DND-41 (cell line): ENCODE measurements around the gene ABHD15.
"Not testable (repeated sequence)": the region's sequence is repeated elsewhere in the genome, so short reads cannot be mapped to it uniquely, and the experiment has no call there.

Experiments
- ATAC-seq: fragments of 200-7000 bp; cut with Tn5 transposase; 3 replicates; pipeline ENCODE4 v1.9.1; 2021; ENCODE audit warnings: low read depth; ENCODE audit not compliant: insufficient read depth
- DNase-seq: peaks from one replicate; pipeline ENCODE4 v3.0.0-alpha.2; 2020
- H2AFZ ChIP-seq: 2 replicates; pipeline ENCODE4 v1.6.0; 2012; ENCODE audit warnings: low read depth, low read length
- H3K27ac ChIP-seq: 2 replicates; pipeline ENCODE4 v1.5.1; 2012; ENCODE audit warnings: low read length, inconsistent platforms
- H3K27me3 ChIP-seq: fragments of 200-600 bp; sonication (generic); 2 replicates; pipeline ENCODE4 v1.6.0; 2012; ENCODE audit warnings: low read length, mild to moderate bottlenecking, inconsistent platforms; ENCODE audit not compliant: insufficient read depth, poor library complexity
- H3K36me3 ChIP-seq: 2 replicates; pipeline ENCODE4 v1.5.1; 2012; ENCODE audit warnings: low read length, inconsistent platforms; ENCODE audit not compliant: insufficient read depth
- H3K4me1 ChIP-seq: 2 replicates; pipeline ENCODE4 v1.5.1; 2012; ENCODE audit warnings: mild to moderate bottlenecking, low read length; ENCODE audit not compliant: insufficient read depth
- H3K4me2 ChIP-seq: 2 replicates; pipeline ENCODE4 v1.6.0; 2012; ENCODE audit warnings: mild to moderate bottlenecking, moderate library complexity, low read length, inconsistent platforms; ENCODE audit not compliant: insufficient read depth
- H3K4me3 ChIP-seq, 2 experiments: fragments of 200-600 bp in 1 of 2; shearing (Covaris generic) in 1 of 2; 2 replicates each; pipeline ENCODE4 v1.5.1; 2012 to 2016; ENCODE audit warnings: inconsistent platforms in 2 of 2, low read length in 2 of 2, mild to moderate bottlenecking in 2 of 2, low read depth in 1 of 2, moderate library complexity in 1 of 2
- H3K79me2 ChIP-seq: 2 replicates; pipeline ENCODE4 v1.6.0; 2012; ENCODE audit warnings: low read length, inconsistent platforms; ENCODE audit not compliant: insufficient read depth
- H3K9ac ChIP-seq: 2 replicates; pipeline ENCODE4 v1.6.0; 2012; ENCODE audit warnings: low read depth, mild to moderate bottlenecking, inconsistent platforms, low read length, moderate library complexity
- H3K9me3 ChIP-seq: 2 replicates; pipeline ENCODE4 v1.5.1; 2012; ENCODE audit warnings: low read length, moderate library complexity, mild to moderate bottlenecking, inconsistent platforms; ENCODE audit not compliant: insufficient read depth, severe bottlenecking
- H4K20me1 ChIP-seq: 2 replicates; pipeline ENCODE4 v1.6.0; 2012; ENCODE audit warnings: low read length; ENCODE audit not compliant: insufficient read depth
- CTCF ChIP-seq: IDR thresholded peaks from 2 replicates; pipeline ENCODE4 v1.5.1; 2012; ENCODE audit warnings: borderline replicate concordance, low read length, moderate library complexity, mild to moderate bottlenecking; ENCODE audit not compliant: poor library complexity, severe bottlenecking; ENCODE audit errors: extremely low read depth
- EZH2 ChIP-seq: IDR thresholded peaks from 3 replicates; pipeline ENCODE4 v1.6.1; 2012; ENCODE audit warnings: borderline replicate concordance, low read depth, mild to moderate bottlenecking, moderate library complexity, low read length, inconsistent platforms; ENCODE audit not compliant: severe bottlenecking

Gene ABHD15

GRCh38 chr17:29560316-29560715 lies 6.5 kb downstream of the ABHD15 start:
- no peak for DNase-seq
- H3K9ac ChIP-seq: no peak overlapping the region
- no peak for ATAC-seq
- 0 out of 2 replicates have a peak, but pooled peaks cover 1% of the 10 kb centered on the region for H3K79me2 ChIP-seq
- no peak overlapping the region for H3K4me2 ChIP-seq
- peaks cover 6% of the 10 kb centered on the region for H4K20me1 ChIP-seq
- peaks cover 13% of the 10 kb centered on the region for H3K36me3 ChIP-seq
- no peak for TF ChIP-seq CTCF
- TF ChIP-seq EZH2: no peak
- H3K27ac ChIP-seq: no peak overlapping the region
- no peaks in the 10 kb centered on the region for H3K9me3 ChIP-seq
- no peaks in the 10 kb centered on the region for H3K27me3 ChIP-seq
- no peak overlapping the region for H2AFZ ChIP-seq
- peaks cover 10% of the 10 kb centered on the region for H3K4me1 ChIP-seq
- no peak overlapping the region for H3K4me3 ChIP-seq

- Histone ChIP-seq H4K20me1 (peaks cover 6% of the 10 kb centered on the region), H3K9me3 (no peaks in the 10 kb centered on the region), H3K4me3 (no peak overlapping the region), H3K27ac (no peak overlapping the region), H3K4me2 (no peak overlapping the region), H3K36me3 (peaks cover 13% of the 10 kb centered on the region), H3K9ac (no peak overlapping the region), H3K27me3 (no peaks in the 10 kb centered on the region), H2AFZ (no peak overlapping the region), H3K4me1 (peaks cover 5% of the 10 kb centered on the region), H3K79me2 (no peaks in the 10 kb centered on the region)
- ATAC-seq: no peak
- no peak for DNase-seq
- no peak for TF ChIP-seq CTCF
- TF ChIP-seq EZH2: no peak
These were observed 7.2 kb downstream of the ABHD15 start for GRCh38 chr17:29559640-29560039.

GRCh38 chr17:29558139-29558538 lies 8.7 kb downstream of the ABHD15 start:
- H3K27ac ChIP-seq, DNase-seq, H3K9me3 ChIP-seq, H3K4me2 ChIP-seq, H3K79me2 ChIP-seq, ATAC-seq, H3K27me3 ChIP-seq, H3K4me3 ChIP-seq, H2AFZ ChIP-seq, H4K20me1 ChIP-seq, H3K4me1 ChIP-seq, H3K9ac ChIP-seq: not testable (repeated sequence)
- peaks cover 13% of the 10 kb centered on the region for H3K36me3 ChIP-seq

GRCh38 chr17:29557739-29558116 lies 9.1 kb downstream of the ABHD15 start:
- DNase-seq: no peak
- no peak overlapping the region for H3K4me3 ChIP-seq
- H3K4me2 ChIP-seq: no peak overlapping the region
- peaks cover 3% of the 10 kb centered on the region; the same call in 1 of the 2 replicates for H4K20me1 ChIP-seq
- H3K36me3 ChIP-seq: peaks cover 9% of the 10 kb centered on the region
- ATAC-seq: no peak
- H3K9me3 ChIP-seq: no peaks in the 10 kb centered on the region
- H3K4me1 ChIP-seq: no peaks in the 10 kb centered on the region
- H3K27me3 ChIP-seq: no peaks in the 10 kb centered on the region
- no peaks in the 10 kb centered on the region for H3K79me2 ChIP-seq
- H3K9ac ChIP-seq: no peak overlapping the region
- no peak overlapping the region for H3K27ac ChIP-seq
- H2AFZ ChIP-seq: no peak overlapping the region
- TF ChIP-seq CTCF (no peak), EZH2 (no peak)
